Astrocyte (in vitro differentiated cells and primary cell): ENCODE results near the gene RPN2. TPM values are rescaled to one million over a fixed set of nuclear protein-coding genes. Genes with fewer than 3 reads are reported as not detected.

ENCODE experiments used
- DNase-seq: peaks from one replicate; pipeline ENCODE4 v3.0.0-alpha.2; 2010; ENCODE audit warnings: low read depth
- FAIRE-seq: peaks from 2 replicates; lab custom pipeline; 2011; peaks lifted over from hg19 to GRCh38; lab: Jason Lieb, UNC
- H2AFZ ChIP-seq: 2 replicates; pipeline ENCODE4 v1.6.0; 2012; ENCODE audit warnings: low read depth, low read length, inconsistent platforms
- H3K27ac ChIP-seq: 2 replicates; pipeline ENCODE4 v1.5.1; 2011; ENCODE audit warnings: low read depth, low read length, inconsistent platforms
- H3K27me3 ChIP-seq: 2 replicates; pipeline ENCODE4 v1.6.0; 2011; ENCODE audit warnings: low read length, inconsistent platforms; ENCODE audit not compliant: insufficient read depth
- H3K36me3 ChIP-seq: 2 replicates; pipeline ENCODE4 v1.5.1; 2011; ENCODE audit warnings: low read length, inconsistent platforms; ENCODE audit not compliant: insufficient read depth
- H3K4me1 ChIP-seq: 2 replicates; pipeline ENCODE4 v1.5.1; 2011; ENCODE audit warnings: low read length, inconsistent platforms; ENCODE audit not compliant: insufficient read depth
- H3K4me2 ChIP-seq: 2 replicates; pipeline ENCODE4 v1.6.0; 2012; ENCODE audit warnings: low read length, inconsistent platforms
- H3K4me3 ChIP-seq: 2 replicates; pipeline ENCODE4 v1.5.1; 2011; ENCODE audit warnings: low read depth, mild to moderate bottlenecking, low read length, inconsistent platforms; ENCODE audit not compliant: insufficient read depth
- H3K79me2 ChIP-seq: 2 replicates; pipeline ENCODE4 v1.6.0; 2012; ENCODE audit warnings: mild to moderate bottlenecking, low read length, inconsistent platforms; ENCODE audit not compliant: insufficient read depth
- H3K9ac ChIP-seq: 2 replicates; pipeline ENCODE4 v1.6.0; 2012; ENCODE audit warnings: mild to moderate bottlenecking, low read length, inconsistent platforms
- H3K9me3 ChIP-seq: 2 replicates; pipeline ENCODE4 v1.5.1; 2012; ENCODE audit warnings: low read depth, mild to moderate bottlenecking, low read length, inconsistent platforms; ENCODE audit not compliant: insufficient read depth
- H4K20me1 ChIP-seq: 2 replicates; pipeline ENCODE4 v1.6.0; 2012; ENCODE audit warnings: low read length, inconsistent platforms; ENCODE audit not compliant: insufficient read depth
- H3K27ac Mint-ChIP-seq: one replicate; pipeline ENCODE4 v1.8.0; 2021; ENCODE audit warnings: mild to moderate bottlenecking, mixed read lengths; ENCODE audit not compliant: unreplicated experiment
- H3K27me3 Mint-ChIP-seq: one replicate; pipeline ENCODE4 v1.8.0; 2021; ENCODE audit warnings: low read depth, mixed read lengths; ENCODE audit not compliant: unreplicated experiment
- H3K36me3 Mint-ChIP-seq: one replicate; pipeline ENCODE4 v1.8.0; 2021; ENCODE audit warnings: low read depth, mixed read lengths; ENCODE audit not compliant: unreplicated experiment
- H3K4me1 Mint-ChIP-seq: one replicate; pipeline ENCODE4 v1.8.0; 2021; ENCODE audit warnings: low read depth, mixed read lengths; ENCODE audit not compliant: unreplicated experiment
- H3K4me3 Mint-ChIP-seq: one replicate; pipeline ENCODE4 v1.8.0; 2021; ENCODE audit warnings: mild to moderate bottlenecking, moderate library complexity, mixed read lengths; ENCODE audit not compliant: unreplicated experiment
- H3K9me3 Mint-ChIP-seq: one replicate; pipeline ENCODE4 v1.8.0; 2021; ENCODE audit warnings: mild to moderate bottlenecking, mixed read lengths; ENCODE audit not compliant: unreplicated experiment
- EZH2 ChIP-seq: IDR thresholded peaks from 2 replicates; pipeline ENCODE4 v1.6.1; 2012; ENCODE audit warnings: mild to moderate bottlenecking, low read length, inconsistent platforms; ENCODE audit not compliant: insufficient read depth
- total RNA-seq: library from RNA; stranded (reverse); gene quantifications from 2 replicates; pipeline ENCODE4 v1.2.1, GENCODE V29; 2021
- TF ChIP-seq, protein P1 (sequence below): IDR thresholded peaks from 2 replicates; pipeline ENCODE4 v1.5.1; 2011; ENCODE audit warnings: low read depth, mild to moderate bottlenecking, inconsistent platforms, low read length, moderate library complexity; ENCODE audit not compliant: insufficient read depth

The RPN2 gene
- total RNA-seq, 1 donor from 2014 or later, result 259 TPM

DNA sequence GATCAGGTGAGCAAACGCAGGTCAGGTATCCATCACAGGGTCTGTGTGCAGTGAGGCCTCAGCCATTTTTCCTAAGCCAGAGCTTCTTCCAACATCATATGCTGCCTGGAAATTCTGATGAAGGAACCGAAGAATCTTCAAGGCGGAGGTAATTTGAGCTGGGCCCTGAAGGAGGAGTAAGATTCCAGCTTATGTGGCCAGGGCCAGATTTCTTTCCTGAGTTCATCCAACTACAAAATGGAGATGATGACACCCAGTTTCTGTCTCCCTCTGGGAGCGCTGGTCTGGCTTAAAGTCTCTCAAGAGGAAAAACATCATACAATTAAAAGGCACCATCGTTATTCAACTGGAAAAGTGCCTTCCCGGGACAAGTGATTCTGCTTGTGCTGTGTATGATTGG lies 103.4 kb downstream of the RPN2 start:
- Histone ChIP-seq H4K20me1 (no peaks in the 10 kb centered on the region), H3K36me3 (no peaks in the 10 kb centered on the region), H3K4me2 (no peak overlapping the region), H3K9me3 (no peaks in the 10 kb centered on the region), H3K27ac (no peak overlapping the region), H3K4me1 (no peaks in the 10 kb centered on the region), H3K9ac (no peak overlapping the region), H3K79me2 (no peaks in the 10 kb centered on the region), H3K27me3 (no peaks in the 10 kb centered on the region), H3K4me3 (no peak overlapping the region), H2AFZ (no peak overlapping the region)
- H3K27ac Mint-ChIP-seq, result no peak overlapping the region
- DNase-seq, result peak; percentile 40
- TF ChIP-seq EZH2, result no peak
- TF ChIP-seq, protein P1, sequence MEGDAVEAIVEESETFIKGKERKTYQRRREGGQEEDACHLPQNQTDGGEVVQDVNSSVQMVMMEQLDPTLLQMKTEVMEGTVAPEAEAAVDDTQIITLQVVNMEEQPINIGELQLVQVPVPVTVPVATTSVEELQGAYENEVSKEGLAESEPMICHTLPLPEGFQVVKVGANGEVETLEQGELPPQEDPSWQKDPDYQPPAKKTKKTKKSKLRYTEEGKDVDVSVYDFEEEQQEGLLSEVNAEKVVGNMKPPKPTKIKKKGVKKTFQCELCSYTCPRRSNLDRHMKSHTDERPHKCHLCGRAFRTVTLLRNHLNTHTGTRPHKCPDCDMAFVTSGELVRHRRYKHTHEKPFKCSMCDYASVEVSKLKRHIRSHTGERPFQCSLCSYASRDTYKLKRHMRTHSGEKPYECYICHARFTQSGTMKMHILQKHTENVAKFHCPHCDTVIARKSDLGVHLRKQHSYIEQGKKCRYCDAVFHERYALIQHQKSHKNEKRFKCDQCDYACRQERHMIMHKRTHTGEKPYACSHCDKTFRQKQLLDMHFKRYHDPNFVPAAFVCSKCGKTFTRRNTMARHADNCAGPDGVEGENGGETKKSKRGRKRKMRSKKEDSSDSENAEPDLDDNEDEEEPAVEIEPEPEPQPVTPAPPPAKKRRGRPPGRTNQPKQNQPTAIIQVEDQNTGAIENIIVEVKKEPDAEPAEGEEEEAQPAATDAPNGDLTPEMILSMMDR, result peak; percentile 38
- FAIRE-seq, result peak; percentile 58
- H3K36me3 Mint-ChIP-seq, result no peaks in the 10 kb centered on the region
- no peaks in the 10 kb centered on the region for H3K9me3 Mint-ChIP-seq
- H3K4me3 Mint-ChIP-seq, result no peak overlapping the region
- H3K27me3 Mint-ChIP-seq, result peaks cover 11% of the 10 kb centered on the region
- no peaks in the 10 kb centered on the region for H3K4me1 Mint-ChIP-seq

DNA sequence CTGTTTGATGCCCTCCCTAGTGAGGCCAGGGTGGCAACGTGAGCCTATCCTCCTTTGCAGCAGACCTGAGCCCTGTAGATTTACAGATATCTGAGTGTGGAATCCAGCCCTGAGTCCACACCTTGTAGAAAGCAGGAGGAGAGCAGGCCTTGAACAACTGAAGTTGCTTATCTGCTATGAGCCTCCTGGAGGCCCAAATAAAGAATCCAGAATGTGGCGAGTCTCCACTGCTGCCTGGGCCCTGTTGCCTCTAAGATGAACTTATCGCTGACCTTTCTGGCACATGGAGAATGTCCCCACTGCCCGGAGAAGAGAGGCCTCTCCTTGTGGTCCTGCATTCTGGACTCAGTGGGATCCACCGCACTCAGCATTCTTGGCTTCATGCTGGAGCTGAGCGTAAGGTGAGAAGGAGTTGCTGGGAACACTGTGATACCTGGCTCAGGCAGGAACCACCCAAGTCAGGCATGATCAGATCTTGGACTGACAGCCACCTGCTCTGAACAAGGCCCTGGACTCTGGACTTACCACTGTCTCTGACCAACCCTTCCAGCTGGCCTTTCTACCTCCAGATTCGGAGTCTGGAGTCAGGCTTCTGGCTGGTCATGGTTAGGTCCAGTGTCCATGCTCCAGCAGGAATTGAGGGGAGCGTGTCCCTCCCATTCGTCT lies 104.5 kb downstream of the RPN2 start:
- H4K20me1 ChIP-seq, result no peaks in the 10 kb centered on the region
- Mint-ChIP-seq H3K36me3 (no peaks in the 10 kb centered on the region), H3K27me3 (peaks cover 11% of the 10 kb centered on the region), H3K4me1 (no peaks in the 10 kb centered on the region), H3K27ac (no peak overlapping the region), H3K4me3 (no peak overlapping the region), H3K9me3 (no peaks in the 10 kb centered on the region)
- no peak for FAIRE-seq
- no peak overlapping the region for H3K4me2 ChIP-seq
- no peaks in the 10 kb centered on the region for H3K9me3 ChIP-seq
- H3K79me2 ChIP-seq, result no peaks in the 10 kb centered on the region
- H3K4me1 ChIP-seq, result no peaks in the 10 kb centered on the region
- no peaks in the 10 kb centered on the region for H3K36me3 ChIP-seq
- no peaks in the 10 kb centered on the region for H3K27me3 ChIP-seq
- TF ChIP-seq, protein P1, result no peak
- no peak for TF ChIP-seq EZH2
- H3K27ac ChIP-seq, result no peak overlapping the region
- no peak overlapping the region for H3K9ac ChIP-seq
- no peak for DNase-seq
- no peak overlapping the region for H2AFZ ChIP-seq
- H3K4me3 ChIP-seq, result no peak overlapping the region

DNA sequence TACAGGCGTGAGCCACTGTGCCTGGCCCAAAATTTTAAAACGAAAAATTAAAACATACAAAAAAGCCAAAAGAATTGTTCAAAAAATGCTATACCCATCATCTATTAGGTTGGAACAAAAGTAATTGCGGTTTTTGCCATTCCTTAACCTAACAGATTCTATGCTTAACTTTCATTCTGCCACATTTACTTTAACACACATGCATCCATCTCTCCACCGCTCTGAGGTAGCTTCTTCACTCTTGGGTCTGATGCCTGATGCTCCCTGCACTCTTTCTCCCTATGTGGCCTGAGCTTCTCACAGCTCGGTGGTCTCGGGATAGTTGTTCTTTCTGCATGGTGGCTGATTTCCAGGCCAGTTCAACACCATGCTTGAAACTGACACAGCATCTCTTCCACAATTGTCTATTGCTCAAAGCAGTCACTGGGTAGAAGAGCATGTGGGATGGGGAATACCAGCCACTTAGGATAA lies 105.6 kb downstream of the RPN2 start:
- Histone ChIP-seq H2AFZ (no peak overlapping the region), H3K9me3 (no peaks in the 10 kb centered on the region), H3K9ac (no peak overlapping the region), H3K27me3 (no peaks in the 10 kb centered on the region), H3K79me2 (peaks cover 4% of the 10 kb centered on the region), H3K27ac (no peak overlapping the region), H3K36me3 (no peaks in the 10 kb centered on the region), H4K20me1 (no peaks in the 10 kb centered on the region), H3K4me3 (no peak overlapping the region), H3K4me1 (no peaks in the 10 kb centered on the region), H3K4me2 (no peak overlapping the region)
- DNase-seq, result no peak
- TF ChIP-seq EZH2, result no peak
- TF ChIP-seq, protein P1, result no peak
- no peaks in the 10 kb centered on the region for H3K36me3 Mint-ChIP-seq
- no peak for FAIRE-seq
- H3K27ac Mint-ChIP-seq, result no peak overlapping the region
- H3K4me1 Mint-ChIP-seq, result no peaks in the 10 kb centered on the region
- H3K9me3 Mint-ChIP-seq, result no peaks in the 10 kb centered on the region
- H3K4me3 Mint-ChIP-seq, result no peak overlapping the region
- H3K27me3 Mint-ChIP-seq, result peaks cover 11% of the 10 kb centered on the region
